ENCODE results near the gene CEP295NL. TPM values are rescaled to one million over a fixed set of nuclear protein-coding genes. Genes with fewer than 3 reads are reported as not detected.

The CEP295NL gene
- polyA plus RNA-seq, 2 of the 4 experiments (the other 2 are of a cell fraction): 0.10 to 0.13 TPM

DNA sequence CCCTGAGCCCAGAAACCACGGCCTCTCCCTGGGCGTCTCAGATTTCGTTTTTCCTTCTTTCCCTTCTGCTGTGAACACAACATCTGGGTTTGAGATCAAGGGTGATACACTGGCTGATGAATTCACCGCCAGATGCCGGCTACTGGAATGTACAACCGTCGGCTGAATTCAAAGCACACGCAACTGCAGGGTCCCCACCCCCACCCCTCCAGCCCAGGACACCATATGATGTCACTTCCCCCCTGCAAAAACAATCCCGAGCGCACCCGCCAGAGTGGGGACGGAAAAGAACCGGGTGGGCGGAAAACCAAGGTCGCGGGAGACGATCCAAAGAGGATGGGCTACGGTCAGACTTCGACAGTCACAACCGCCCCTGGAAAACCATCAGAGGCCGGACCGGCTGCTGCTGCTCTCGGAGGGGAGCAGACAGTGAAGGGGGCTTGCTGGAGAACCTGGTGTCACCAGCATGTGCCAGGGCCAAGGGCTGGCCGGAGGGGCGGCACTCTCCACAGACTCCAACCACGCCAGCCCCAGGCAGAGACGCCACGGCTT lies 23.3 kb downstream of the CEP295NL start:
- DNase-seq (ENCODE audit: low read depth in 1 of 2, low spot score in 1 of 2) (no peak), FAIRE-seq (no peak), ATAC-seq (no peak)
- TF ChIP-seq, protein P1, sequence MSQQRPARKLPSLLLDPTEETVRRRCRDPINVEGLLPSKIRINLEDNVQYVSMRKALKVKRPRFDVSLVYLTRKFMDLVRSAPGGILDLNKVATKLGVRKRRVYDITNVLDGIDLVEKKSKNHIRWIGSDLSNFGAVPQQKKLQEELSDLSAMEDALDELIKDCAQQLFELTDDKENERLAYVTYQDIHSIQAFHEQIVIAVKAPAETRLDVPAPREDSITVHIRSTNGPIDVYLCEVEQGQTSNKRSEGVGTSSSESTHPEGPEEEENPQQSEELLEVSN (IDR thresholded peaks at IDR 0.05; ENCODE audit: borderline replicate concordance, low read depth): no peak
- no peak for TF ChIP-seq RARB (CRISPR knock-in tag; IDR thresholded peaks at IDR 0.05)
- TF ChIP-seq TFCP2L1 (CRISPR knock-in tag; IDR thresholded peaks at IDR 0.05): no peak
- no peak for TF ChIP-seq EHMT2 (IDR thresholded peaks at IDR 0.05; ENCODE audit: low read depth)
- TF ChIP-seq BHLHE40 (IDR thresholded peaks at IDR 0.05; ENCODE audit: low read depth, low read length): no peak
- TF ChIP-seq, protein P2, sequence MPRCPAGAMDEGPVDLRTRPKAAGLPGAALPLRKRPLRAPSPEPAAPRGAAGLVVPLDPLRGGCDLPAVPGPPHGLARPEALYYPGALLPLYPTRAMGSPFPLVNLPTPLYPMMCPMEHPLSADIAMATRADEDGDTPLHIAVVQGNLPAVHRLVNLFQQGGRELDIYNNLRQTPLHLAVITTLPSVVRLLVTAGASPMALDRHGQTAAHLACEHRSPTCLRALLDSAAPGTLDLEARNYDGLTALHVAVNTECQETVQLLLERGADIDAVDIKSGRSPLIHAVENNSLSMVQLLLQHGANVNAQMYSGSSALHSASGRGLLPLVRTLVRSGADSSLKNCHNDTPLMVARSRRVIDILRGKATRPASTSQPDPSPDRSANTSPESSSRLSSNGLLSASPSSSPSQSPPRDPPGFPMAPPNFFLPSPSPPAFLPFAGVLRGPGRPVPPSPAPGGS (IDR thresholded peaks at IDR 0.05): no peak
- TF ChIP-seq POLR2A (IDR thresholded peaks at IDR 0.05; ENCODE audit: low read length): no peak
- no peak for TF ChIP-seq HDAC2 (IDR thresholded peaks at IDR 0.05)
- TF ChIP-seq KDM1A (IDR thresholded peaks at IDR 0.05; ENCODE audit: low read depth): no peak
- TF ChIP-seq CEBPB (IDR thresholded peaks at IDR 0.05): no peak
- TF ChIP-seq, protein P3, sequence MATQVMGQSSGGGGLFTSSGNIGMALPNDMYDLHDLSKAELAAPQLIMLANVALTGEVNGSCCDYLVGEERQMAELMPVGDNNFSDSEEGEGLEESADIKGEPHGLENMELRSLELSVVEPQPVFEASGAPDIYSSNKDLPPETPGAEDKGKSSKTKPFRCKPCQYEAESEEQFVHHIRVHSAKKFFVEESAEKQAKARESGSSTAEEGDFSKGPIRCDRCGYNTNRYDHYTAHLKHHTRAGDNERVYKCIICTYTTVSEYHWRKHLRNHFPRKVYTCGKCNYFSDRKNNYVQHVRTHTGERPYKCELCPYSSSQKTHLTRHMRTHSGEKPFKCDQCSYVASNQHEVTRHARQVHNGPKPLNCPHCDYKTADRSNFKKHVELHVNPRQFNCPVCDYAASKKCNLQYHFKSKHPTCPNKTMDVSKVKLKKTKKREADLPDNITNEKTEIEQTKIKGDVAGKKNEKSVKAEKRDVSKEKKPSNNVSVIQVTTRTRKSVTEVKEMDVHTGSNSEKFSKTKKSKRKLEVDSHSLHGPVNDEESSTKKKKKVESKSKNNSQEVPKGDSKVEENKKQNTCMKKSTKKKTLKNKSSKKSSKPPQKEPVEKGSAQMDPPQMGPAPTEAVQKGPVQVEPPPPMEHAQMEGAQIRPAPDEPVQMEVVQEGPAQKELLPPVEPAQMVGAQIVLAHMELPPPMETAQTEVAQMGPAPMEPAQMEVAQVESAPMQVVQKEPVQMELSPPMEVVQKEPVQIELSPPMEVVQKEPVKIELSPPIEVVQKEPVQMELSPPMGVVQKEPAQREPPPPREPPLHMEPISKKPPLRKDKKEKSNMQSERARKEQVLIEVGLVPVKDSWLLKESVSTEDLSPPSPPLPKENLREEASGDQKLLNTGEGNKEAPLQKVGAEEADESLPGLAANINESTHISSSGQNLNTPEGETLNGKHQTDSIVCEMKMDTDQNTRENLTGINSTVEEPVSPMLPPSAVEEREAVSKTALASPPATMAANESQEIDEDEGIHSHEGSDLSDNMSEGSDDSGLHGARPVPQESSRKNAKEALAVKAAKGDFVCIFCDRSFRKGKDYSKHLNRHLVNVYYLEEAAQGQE (IDR thresholded peaks at IDR 0.05): no peak
- TF ChIP-seq EP300 (IDR thresholded peaks at IDR 0.05): no peak
- TF ChIP-seq, protein P4, sequence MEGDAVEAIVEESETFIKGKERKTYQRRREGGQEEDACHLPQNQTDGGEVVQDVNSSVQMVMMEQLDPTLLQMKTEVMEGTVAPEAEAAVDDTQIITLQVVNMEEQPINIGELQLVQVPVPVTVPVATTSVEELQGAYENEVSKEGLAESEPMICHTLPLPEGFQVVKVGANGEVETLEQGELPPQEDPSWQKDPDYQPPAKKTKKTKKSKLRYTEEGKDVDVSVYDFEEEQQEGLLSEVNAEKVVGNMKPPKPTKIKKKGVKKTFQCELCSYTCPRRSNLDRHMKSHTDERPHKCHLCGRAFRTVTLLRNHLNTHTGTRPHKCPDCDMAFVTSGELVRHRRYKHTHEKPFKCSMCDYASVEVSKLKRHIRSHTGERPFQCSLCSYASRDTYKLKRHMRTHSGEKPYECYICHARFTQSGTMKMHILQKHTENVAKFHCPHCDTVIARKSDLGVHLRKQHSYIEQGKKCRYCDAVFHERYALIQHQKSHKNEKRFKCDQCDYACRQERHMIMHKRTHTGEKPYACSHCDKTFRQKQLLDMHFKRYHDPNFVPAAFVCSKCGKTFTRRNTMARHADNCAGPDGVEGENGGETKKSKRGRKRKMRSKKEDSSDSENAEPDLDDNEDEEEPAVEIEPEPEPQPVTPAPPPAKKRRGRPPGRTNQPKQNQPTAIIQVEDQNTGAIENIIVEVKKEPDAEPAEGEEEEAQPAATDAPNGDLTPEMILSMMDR (IDR thresholded peaks at IDR 0.05): no peak
- TF ChIP-seq, protein P5, sequence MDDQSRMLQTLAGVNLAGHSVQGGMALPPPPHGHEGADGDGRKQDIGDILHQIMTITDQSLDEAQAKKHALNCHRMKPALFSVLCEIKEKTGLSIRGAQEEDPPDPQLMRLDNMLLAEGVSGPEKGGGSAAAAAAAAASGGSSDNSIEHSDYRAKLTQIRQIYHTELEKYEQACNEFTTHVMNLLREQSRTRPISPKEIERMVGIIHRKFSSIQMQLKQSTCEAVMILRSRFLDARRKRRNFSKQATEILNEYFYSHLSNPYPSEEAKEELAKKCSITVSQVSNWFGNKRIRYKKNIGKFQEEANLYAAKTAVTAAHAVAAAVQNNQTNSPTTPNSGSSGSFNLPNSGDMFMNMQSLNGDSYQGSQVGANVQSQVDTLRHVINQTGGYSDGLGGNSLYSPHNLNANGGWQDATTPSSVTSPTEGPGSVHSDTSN (IDR thresholded peaks at IDR 0.05): no peak
- TF ChIP-seq KDM5A (IDR thresholded peaks at IDR 0.05): no peak
- TF ChIP-seq SMC3 (IDR thresholded peaks at IDR 0.05): no peak
- TF ChIP-seq, protein P6, sequence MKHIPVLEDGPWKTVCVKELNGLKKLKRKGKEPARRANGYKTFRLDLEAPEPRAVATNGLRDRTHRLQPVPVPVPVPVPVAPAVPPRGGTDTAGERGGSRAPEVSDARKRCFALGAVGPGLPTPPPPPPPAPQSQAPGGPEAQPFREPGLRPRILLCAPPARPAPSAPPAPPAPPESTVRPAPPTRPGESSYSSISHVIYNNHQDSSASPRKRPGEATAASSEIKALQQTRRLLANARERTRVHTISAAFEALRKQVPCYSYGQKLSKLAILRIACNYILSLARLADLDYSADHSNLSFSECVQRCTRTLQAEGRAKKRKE (CRISPR knock-in tag; IDR thresholded peaks at IDR 0.05; ENCODE audit: low read depth): no peak
- TF ChIP-seq MAZ (IDR thresholded peaks at IDR 0.05; ENCODE audit: borderline replicate concordance, low read depth, low read length): no peak
- no peak for TF ChIP-seq FOXS1 (CRISPR knock-in tag; IDR thresholded peaks at IDR 0.05)
- TF ChIP-seq JUNB (IDR thresholded peaks at IDR 0.05): no peak
- WGBS (ENCODE audit: missing lambda C conversion rate): 92% methylated on average over 28 of the region's 28 CpGs
- CTCF ChIA-PET: interaction anchor here (0.9 to 17.8 kb wide), 4 partner anchors 13 to 88 kb away, joined by 3 to 321 read pairs (median 32); no protein-coding TSS in a partner anchor
- Histone ChIP-seq H3K4me1 (peaks cover 43% of the 10 kb centered on the region), H3K4me3 (no peak overlapping the region), H3K4me2 (no peak overlapping the region), H3K27ac (no peak overlapping the region), H3K9me3 (no peaks in the 10 kb centered on the region)
- POLR2A ChIA-PET: no interaction called here

All from A549 (cell line).